ENCODE data around the gene TUBGCP3.

Gene TUBGCP3

DNA sequence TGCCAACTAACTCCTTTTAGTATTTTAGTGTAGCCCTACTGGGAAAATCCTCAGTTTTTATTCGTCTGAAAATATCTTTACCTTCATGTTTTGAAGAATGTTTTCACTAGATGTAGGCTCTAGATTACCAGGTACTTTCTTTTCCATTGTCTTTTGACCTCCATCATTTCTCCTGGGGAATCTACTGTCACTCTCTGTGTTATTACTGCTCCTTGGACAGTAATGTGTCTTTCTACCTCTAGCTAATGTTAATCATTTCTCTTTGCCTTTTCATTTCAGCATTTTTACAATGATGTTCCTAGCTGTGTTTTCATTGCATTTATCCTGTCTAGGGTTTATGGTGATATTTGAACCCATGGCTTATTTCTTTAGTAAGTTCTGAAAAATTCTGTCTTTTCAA lies 149.9 kb downstream of the TUBGCP3 start:
- H3K4me3 ChIP-seq (replicated peaks; ENCODE audit: low read depth, low read length) = no peak overlapping the region
- DNase-seq (ENCODE audit: extremely low read depth, low read depth) = no peak
- TF ChIP-seq, protein P1, sequence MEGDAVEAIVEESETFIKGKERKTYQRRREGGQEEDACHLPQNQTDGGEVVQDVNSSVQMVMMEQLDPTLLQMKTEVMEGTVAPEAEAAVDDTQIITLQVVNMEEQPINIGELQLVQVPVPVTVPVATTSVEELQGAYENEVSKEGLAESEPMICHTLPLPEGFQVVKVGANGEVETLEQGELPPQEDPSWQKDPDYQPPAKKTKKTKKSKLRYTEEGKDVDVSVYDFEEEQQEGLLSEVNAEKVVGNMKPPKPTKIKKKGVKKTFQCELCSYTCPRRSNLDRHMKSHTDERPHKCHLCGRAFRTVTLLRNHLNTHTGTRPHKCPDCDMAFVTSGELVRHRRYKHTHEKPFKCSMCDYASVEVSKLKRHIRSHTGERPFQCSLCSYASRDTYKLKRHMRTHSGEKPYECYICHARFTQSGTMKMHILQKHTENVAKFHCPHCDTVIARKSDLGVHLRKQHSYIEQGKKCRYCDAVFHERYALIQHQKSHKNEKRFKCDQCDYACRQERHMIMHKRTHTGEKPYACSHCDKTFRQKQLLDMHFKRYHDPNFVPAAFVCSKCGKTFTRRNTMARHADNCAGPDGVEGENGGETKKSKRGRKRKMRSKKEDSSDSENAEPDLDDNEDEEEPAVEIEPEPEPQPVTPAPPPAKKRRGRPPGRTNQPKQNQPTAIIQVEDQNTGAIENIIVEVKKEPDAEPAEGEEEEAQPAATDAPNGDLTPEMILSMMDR (IDR thresholded peaks at IDR 0.05; ENCODE audit: low read depth, low read length, missing control alignments) = no peak

DNA sequence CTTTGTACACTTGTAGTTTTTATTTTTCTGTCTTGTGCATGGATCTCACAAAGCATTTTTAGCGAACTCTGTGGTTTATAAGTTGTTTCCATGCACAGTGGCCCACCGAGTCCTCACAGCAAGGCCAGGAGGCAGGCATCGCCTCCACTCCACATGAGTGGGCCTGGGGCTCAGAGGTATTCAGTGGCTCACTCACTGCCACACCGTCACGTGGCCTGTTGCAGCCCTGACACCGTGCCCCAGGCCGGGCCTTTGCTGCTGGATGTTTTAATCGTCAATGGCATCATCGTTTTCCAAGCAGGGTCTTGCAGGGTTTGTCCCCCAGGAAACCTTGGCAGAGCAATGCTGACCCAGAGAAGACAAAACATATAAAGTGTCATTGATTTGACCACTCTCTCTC lies 152.0 kb downstream of the TUBGCP3 start:
- TF ChIP-seq, protein P1 (IDR thresholded peaks at IDR 0.05; ENCODE audit: low read depth, low read length, missing control alignments) = no peak
- H3K4me3 ChIP-seq (replicated peaks; ENCODE audit: low read depth, low read length) = no peak overlapping the region
- no peak for DNase-seq (ENCODE audit: extremely low read depth, low read depth)

All from HFF-Myc (cell line).